ENCODE measurements around the gene UGT1A1.
A peak's percentile ranks its signal among the peaks of the same experiment; 100 is the strongest.
"Not testable (repeated sequence)": the region's sequence is repeated elsewhere in the genome, so short reads cannot be mapped to it uniquely, and the experiment has no call there.

UGT1A1 gene

GRCh38 chr2:233760043-233760442 lies at the start of gene UGT1A1:
Gene UGT1A1, plus strand, starts transcription at chr2:233760270. Its CDS starts 18 bp downstream, at chr2:233760288.
- no peak for DNase-seq (ENCODE audit: low spot score)

- peak; percentile 44 for DNase-seq (ENCODE audit: low spot score)
Measured at GRCh38 chr2:233711312-233712008, 48.6 kb upstream of the UGT1A1 start.

- DNase-seq (ENCODE audit: low spot score): no peak
Measured at GRCh38 chr2:233712611-233713261, 47.3 kb upstream of the UGT1A1 start, which contains the start of gene UGT1A5. Gene UGT1A5, plus strand, starts transcription at chr2:233712907. Its CDS starts 85 bp downstream, at chr2:233712992.

- no peak for DNase-seq (ENCODE audit: low spot score)
Measured at GRCh38 chr2:233713262-233713615, 46.8 kb upstream of the UGT1A1 start.

GRCh38 chr2:233714121-233714520 lies 45.9 kb upstream of the UGT1A1 start:
- DNase-seq (ENCODE audit: low spot score): no peak

- no peak for DNase-seq (ENCODE audit: low spot score)
Measured at GRCh38 chr2:233718552-233718951, 41.5 kb upstream of the UGT1A1 start, which contains the start of gene UGT1A4. Gene UGT1A4, plus strand, starts transcription at chr2:233718736. Its CDS starts 85 bp downstream, at chr2:233718821.

- no peak for DNase-seq (ENCODE audit: low spot score)
Measured at GRCh38 chr2:233728723-233729301, 31.3 kb upstream of the UGT1A1 start, which contains the start of gene UGT1A3. Gene UGT1A3, plus strand, starts transcription at chr2:233729042. Its CDS starts 85 bp downstream, at chr2:233729127.

- DNase-seq (ENCODE audit: low spot score): not testable (repeated sequence)
Measured at GRCh38 chr2:233736868-233737653, 23.0 kb upstream of the UGT1A1 start.

- DNase-seq (ENCODE audit: low spot score): no peak
Measured at GRCh38 chr2:233740870-233741269, 19.2 kb upstream of the UGT1A1 start.

GRCh38 chr2:233743464-233744259 lies 16.4 kb upstream of the UGT1A1 start:
- DNase-seq (ENCODE audit: low spot score): no peak

GRCh38 chr2:233745073-233745755 lies 14.9 kb upstream of the UGT1A1 start:
- DNase-seq (ENCODE audit: low spot score): no peak

- not testable (repeated sequence) for DNase-seq (ENCODE audit: low spot score)
Measured at GRCh38 chr2:233745838-233746237, 14.2 kb upstream of the UGT1A1 start.

GRCh38 chr2:233746475-233747282 lies 13.4 kb upstream of the UGT1A1 start:
- DNase-seq (ENCODE audit: low spot score): no peak

GRCh38 chr2:233747283-233747544 lies 12.9 kb upstream of the UGT1A1 start:
- no peak for DNase-seq (ENCODE audit: low spot score)

GRCh38 chr2:233750689-233751088 lies 9.4 kb upstream of the UGT1A1 start:
- not testable (repeated sequence) for DNase-seq (ENCODE audit: low spot score)

GRCh38 chr2:233751212-233752009 lies 8.7 kb upstream of the UGT1A1 start:
- DNase-seq (ENCODE audit: low spot score): not testable (repeated sequence)

GRCh38 chr2:233754872-233755611 lies 5.0 kb upstream of the UGT1A1 start:
- DNase-seq (ENCODE audit: low spot score): no peak

- no peak for DNase-seq (ENCODE audit: low spot score)
Measured at GRCh38 chr2:233756429-233757081, 3.5 kb upstream of the UGT1A1 start.

Data from CD4-positive, alpha-beta T cell treated with Interleukin-6 at 100 ng/mL for 8 hours (primary cell).